Activated gamma-delta T cell treated with anti-CD3 and anti-CD28 coated beads, Interleukin-2, amount 50 U/mL, for 16 hours (primary cell): ENCODE measurements around the gene ZNF665.
"Not testable (repeated sequence)": the region's sequence is repeated elsewhere in the genome, so short reads cannot be mapped to it uniquely, and the experiment has no call there.

ENCODE experiments used
- DNase-seq: peaks from one replicate; pipeline ENCODE4 v3.0.0-alpha.2; 2020; ENCODE audit warnings: low read depth

The ZNF665 gene

GRCh38 chr19:53157626-53158025 is 35.5 kb downstream of the ZNF665 start:
- no peak for DNase-seq

DNA sequence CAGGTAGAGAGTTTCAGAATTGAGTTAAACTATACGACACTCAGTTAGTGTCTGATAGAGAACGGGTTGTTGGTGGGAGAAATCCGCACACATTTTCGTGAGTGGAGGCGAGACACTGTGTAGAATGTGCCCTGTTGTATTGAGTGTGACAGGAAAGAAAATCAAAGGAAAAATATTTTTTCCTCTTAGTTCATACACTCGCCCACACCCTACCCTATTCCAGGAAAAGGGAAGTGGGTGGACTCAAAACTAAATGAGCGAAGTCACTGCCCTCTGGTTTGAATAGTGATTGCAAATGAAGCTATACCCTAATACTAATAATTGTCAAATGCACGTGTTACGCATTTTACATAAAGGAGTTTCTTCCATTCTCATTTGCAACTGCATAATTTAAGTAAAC is 36.3 kb downstream of the ZNF665 start:
- no peak for DNase-seq

DNA sequence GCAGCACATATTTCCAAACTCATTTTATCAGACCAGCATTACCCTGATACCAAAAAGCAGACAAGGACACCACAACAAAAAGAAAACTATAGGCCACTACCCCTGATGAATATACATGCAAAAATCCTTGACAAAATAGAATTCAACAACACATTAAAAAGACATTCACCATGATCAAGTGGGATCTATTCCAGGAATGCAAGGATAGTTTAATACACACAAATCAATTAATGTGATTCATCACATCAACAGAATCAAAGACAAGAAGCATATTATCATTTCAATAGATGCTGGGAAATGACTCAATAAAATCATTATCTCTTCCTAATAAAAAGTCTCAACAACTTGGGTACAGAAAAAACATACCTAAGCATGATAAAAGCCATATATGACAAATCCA is 45.5 kb downstream of the ZNF665 start:
- DNase-seq: no peak

DNA sequence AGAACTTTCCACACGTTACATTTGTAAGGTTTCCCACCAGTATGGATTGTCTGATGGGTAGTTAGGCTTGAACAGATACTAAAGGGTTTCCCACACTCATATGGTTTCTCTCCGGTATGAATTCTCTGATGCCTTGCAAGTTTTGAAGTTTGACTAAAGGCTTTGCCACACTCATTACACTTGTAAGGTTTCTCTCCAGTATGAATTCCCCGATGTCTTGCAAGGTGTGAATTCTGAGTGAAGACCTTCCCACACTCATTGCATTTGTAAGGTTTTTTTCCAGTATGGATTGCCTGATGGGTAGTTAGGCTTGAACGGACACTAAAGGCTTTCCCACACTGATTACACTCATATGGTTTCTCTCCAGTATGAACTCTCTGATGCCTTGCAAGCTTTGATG is 52.8 kb downstream of the ZNF665 start:
- no peak for DNase-seq

GRCh38 chr19:53136432-53136831 is 56.7 kb downstream of the ZNF665 start:
- no peak for DNase-seq

GRCh38 chr19:53132141-53132991 is 60.8 kb downstream of the ZNF665 start, which contains the start of gene ZNF415:
TSS of gene ZNF415 (minus strand) at chr19:53132910. CDS start at chr19:53122676, 10,234 bp downstream.
- DNase-seq: peak; percentile 34

DNA sequence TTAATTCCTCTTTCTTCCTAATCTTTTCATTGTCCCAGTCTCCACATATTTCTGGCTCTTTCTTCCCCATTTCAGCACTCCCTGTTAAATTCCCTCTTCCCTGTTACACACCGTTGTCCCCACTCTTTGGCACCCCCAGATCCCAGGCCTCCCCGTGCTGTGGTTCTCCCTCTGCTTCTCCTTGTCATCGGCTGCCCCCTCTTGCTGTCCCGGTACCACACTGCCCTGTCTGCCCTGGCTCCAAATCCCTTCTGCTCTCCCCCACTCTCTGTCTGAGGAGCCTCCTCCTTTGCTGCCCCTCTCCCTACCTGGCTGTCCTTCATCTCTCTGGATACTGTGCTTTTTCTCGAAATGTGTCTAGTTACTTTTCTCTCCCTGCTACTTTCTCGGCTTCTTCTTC is 61.4 kb downstream of the ZNF665 start:
- no peak for DNase-seq

DNA sequence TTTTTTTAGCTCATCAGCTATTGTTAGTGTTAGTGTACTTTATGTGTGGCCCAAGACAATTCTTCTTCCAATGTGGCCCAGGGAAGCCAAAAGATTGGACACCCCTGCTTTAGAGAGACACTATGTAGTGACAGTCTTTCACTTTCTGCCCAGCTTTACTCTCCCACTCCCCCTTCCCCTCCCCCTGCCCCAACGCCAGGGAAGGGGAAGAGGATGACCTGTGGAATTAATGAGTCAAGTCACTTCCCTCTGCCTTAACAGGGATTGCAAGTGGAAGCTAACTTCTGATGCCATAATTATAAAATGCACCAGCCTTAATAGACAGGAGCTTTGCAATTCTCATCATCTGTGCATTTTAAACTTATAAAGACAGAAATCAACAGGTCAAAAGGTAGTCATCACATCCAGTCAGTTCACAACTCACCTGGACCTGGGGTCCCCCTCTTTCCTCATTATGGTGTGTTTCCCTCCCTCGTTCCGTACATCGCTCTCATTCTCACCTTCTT is 62.0 kb downstream of the ZNF665 start:
- DNase-seq: no peak

DNA sequence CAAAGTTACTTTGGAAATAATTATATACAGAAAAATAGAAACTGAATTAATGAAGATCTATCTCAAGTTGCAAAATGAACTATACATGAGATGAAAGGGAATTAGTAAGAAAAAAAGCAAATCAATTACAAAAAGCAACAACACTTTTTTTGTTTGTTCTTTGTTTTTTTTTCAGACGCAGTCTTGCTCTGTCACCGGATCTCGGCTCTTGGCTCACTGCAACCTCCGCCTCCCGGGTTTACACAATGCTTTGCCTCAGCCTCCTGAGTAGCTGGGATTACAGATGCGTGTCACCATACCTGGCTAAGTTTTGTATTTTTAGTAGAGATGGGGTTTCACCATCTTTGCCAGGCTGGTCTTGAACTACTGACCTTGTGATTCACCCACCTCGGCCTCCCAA is 62.7 kb downstream of the ZNF665 start:
- DNase-seq: no peak

- not testable (repeated sequence) for DNase-seq
Measured at GRCh38 chr19:53126733-53127526, 66.2 kb downstream of the ZNF665 start.

DNA sequence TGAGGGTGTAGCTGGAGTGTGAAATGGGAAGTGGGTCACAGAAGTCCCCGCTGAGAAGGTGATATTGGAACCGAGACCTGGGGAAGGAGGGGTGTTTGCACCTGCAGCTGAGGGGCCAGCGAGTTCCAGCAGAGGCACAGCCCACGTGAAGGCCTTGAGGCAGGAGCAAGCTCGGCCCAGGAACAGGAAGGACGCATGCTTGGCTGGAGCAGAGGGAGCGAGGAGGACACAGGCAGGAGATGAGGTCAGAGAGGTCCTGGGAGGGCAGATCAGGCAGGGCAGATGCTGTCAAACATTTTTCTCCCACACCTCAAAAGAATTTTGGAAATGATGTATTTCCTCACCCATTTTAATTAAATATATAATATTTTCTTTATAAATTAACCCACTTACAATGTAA is 69.8 kb downstream of the ZNF665 start:
- no peak for DNase-seq
